HEK293 (cell line): ENCODE data around the gene SCYL1.

Experiments used
- HOXA7 ChIP-seq: sonication (generic); formaldehyde crosslinking; IDR thresholded peaks from 2 replicates; pipeline ENCODE4 v1.8.1; 2022; ENCODE audit warnings: missing genetic modification reagents, borderline replicate concordance
- HOXD13 ChIP-seq: sonication (generic); formaldehyde crosslinking; IDR thresholded peaks from 2 replicates; pipeline ENCODE4 v1.8.0; 2022; ENCODE audit warnings: missing genetic modification reagents, borderline replicate concordance
- KLF8 ChIP-seq: fragments of 450-650 bp; formaldehyde crosslinking; IDR thresholded peaks from 2 replicates; pipeline ENCODE4 v1.5.1; 2016; ENCODE audit warnings: missing biosample characterization, missing genetic modification characterization
- RBAK ChIP-seq: fragments of 450-650 bp; formaldehyde crosslinking; IDR thresholded peaks from 2 replicates; pipeline ENCODE4 v1.5.1; 2016; ENCODE audit warnings: missing biosample characterization, missing genetic modification characterization
- SP7 ChIP-seq: fragments of 450-650 bp; formaldehyde crosslinking; IDR thresholded peaks from 2 replicates; pipeline ENCODE4 v1.5.1; 2016; ENCODE audit warnings: missing biosample characterization, missing genetic modification characterization
- ZBTB20 ChIP-seq: fragments of 450-650 bp; formaldehyde crosslinking; IDR thresholded peaks from 2 replicates; pipeline ENCODE4 v1.5.1; 2016; ENCODE audit warnings: missing biosample characterization, missing genetic modification characterization
- ZBTB8A ChIP-seq: fragments of 450-650 bp; formaldehyde crosslinking; IDR thresholded peaks from 2 replicates; pipeline ENCODE4 v1.5.1; 2016; ENCODE audit warnings: missing biosample characterization, missing genetic modification characterization
- ZFHX2 ChIP-seq: fragments of 450-650 bp; formaldehyde crosslinking; conservative IDR thresholded peaks from 2 replicates; pipeline ENCODE4 v1.5.1; 2016; ENCODE audit warnings: missing biosample characterization, missing genetic modification characterization
- ZFP37 ChIP-seq: fragments of 450-650 bp; formaldehyde crosslinking; IDR thresholded peaks from 2 replicates; pipeline ENCODE4 v1.5.1; 2016; ENCODE audit warnings: missing biosample characterization, missing genetic modification characterization
- ZFP41 ChIP-seq: fragments of 450-650 bp; formaldehyde crosslinking; IDR thresholded peaks from 2 replicates; pipeline ENCODE4 v1.5.1; 2016; ENCODE audit warnings: missing biosample characterization, missing genetic modification characterization, borderline replicate concordance
- ZNF155 ChIP-seq: fragments of 450-650 bp; formaldehyde crosslinking; IDR thresholded peaks from 2 replicates; pipeline ENCODE4 v1.5.1; 2016; ENCODE audit warnings: missing biosample characterization, missing genetic modification characterization
- ZNF174 ChIP-seq: fragments of 450-650 bp; formaldehyde crosslinking; IDR thresholded peaks from 2 replicates; pipeline ENCODE4 v1.5.0; 2017; ENCODE audit warnings: missing biosample characterization, mild to moderate bottlenecking, missing genetic modification characterization
- ZNF23 ChIP-seq: fragments of 450-650 bp; formaldehyde crosslinking; IDR thresholded peaks from 2 replicates; pipeline ENCODE4 v1.5.1; 2016; ENCODE audit warnings: missing biosample characterization, missing genetic modification characterization, borderline replicate concordance
- ZNF248 ChIP-seq: fragments of 450-650 bp; formaldehyde crosslinking; IDR thresholded peaks from 2 replicates; pipeline ENCODE4 v1.5.1; 2017; ENCODE audit warnings: missing biosample characterization, missing genetic modification characterization
- ZNF37A ChIP-seq: fragments of 450-650 bp; IDR thresholded peaks from 2 replicates; pipeline ENCODE4 v1.5.1; 2018; ENCODE audit warnings: missing biosample characterization, missing genetic modification characterization
- ZNF544 ChIP-seq: fragments of 450-650 bp; formaldehyde crosslinking; IDR thresholded peaks from 2 replicates; pipeline ENCODE4 v1.5.0; 2017; ENCODE audit warnings: missing biosample characterization, missing genetic modification characterization
- ZNF670 ChIP-seq: fragments of 450-650 bp; formaldehyde crosslinking; IDR thresholded peaks from 2 replicates; pipeline ENCODE4 v1.5.1; 2016; ENCODE audit warnings: missing biosample characterization, missing genetic modification characterization, low read depth
- ZNF791 ChIP-seq: fragments of 450-650 bp; formaldehyde crosslinking; IDR thresholded peaks from 2 replicates; pipeline ENCODE4 v1.5.1; 2016; ENCODE audit warnings: missing biosample characterization, missing genetic modification characterization
- ZNF837 ChIP-seq: fragments of 450-650 bp; formaldehyde crosslinking; IDR thresholded peaks from 2 replicates; pipeline ENCODE4 v1.5.1; 2016; ENCODE audit warnings: missing biosample characterization, missing genetic modification characterization
- TF ChIP-seq, protein P1 (sequence below): fragments of 450-650 bp; formaldehyde crosslinking; IDR thresholded peaks from 2 replicates; pipeline ENCODE4 v1.5.1; 2016; ENCODE audit warnings: missing biosample characterization, missing genetic modification characterization
- TF ChIP-seq, protein P2 (sequence below): fragments of 450-650 bp; formaldehyde crosslinking; IDR thresholded peaks from 2 replicates; pipeline ENCODE4 v1.5.1; 2016; ENCODE audit warnings: missing biosample characterization, missing genetic modification characterization
- TF ChIP-seq, protein P3 (sequence below): fragments of 450-650 bp; formaldehyde crosslinking; IDR thresholded peaks from 2 replicates; pipeline ENCODE4 v1.5.1; 2016; ENCODE audit warnings: missing biosample characterization, missing genetic modification characterization
- TF ChIP-seq, protein P4 (sequence below): fragments of 450-650 bp; formaldehyde crosslinking; IDR thresholded peaks from 2 replicates; pipeline ENCODE4 v1.5.1; 2017; ENCODE audit warnings: missing biosample characterization, mild to moderate bottlenecking, missing genetic modification characterization, moderate library complexity
- TF ChIP-seq, protein P5 (sequence below): fragments of 450-650 bp; formaldehyde crosslinking; conservative IDR thresholded peaks from 2 replicates; pipeline ENCODE4 v1.5.1; 2016; ENCODE audit warnings: low read depth, missing biosample characterization, missing genetic modification characterization
- TF ChIP-seq, protein P6 (sequence below): fragments of 450-650 bp; formaldehyde crosslinking; IDR thresholded peaks from 2 replicates; pipeline ENCODE4 v1.5.1; 2016; ENCODE audit warnings: missing biosample characterization, missing genetic modification characterization

The SCYL1 gene

DNA sequence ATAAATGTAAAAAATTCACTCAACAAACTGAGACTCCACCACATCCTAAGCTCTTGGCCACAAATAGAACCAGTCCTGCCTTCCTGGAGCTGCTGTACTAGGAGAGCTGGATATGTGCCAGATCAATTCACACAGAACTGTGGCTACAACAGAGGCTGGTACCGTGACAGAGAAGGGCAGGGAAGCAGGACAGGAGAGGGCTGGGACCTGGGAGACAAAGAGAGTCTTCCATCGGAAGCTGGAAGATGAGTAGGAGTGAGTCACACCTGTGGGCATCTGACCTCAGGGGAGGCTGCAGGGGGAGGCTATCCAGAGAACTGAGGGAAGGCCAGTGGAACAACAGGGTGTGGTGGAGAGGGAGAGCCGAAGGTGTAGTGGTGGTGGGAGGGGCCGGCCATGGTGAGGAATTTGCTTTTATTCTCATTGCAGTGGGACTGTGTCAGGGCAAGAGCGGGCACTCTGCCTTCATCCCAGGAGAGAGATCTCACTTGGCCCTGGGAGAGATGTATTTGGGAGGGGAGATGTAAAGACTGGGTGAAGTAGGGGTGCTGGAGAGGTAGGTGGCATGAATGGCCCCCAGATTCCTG, 35.2 kb downstream of the SCYL1 start (continued):
- TF ChIP-seq, protein P1, sequence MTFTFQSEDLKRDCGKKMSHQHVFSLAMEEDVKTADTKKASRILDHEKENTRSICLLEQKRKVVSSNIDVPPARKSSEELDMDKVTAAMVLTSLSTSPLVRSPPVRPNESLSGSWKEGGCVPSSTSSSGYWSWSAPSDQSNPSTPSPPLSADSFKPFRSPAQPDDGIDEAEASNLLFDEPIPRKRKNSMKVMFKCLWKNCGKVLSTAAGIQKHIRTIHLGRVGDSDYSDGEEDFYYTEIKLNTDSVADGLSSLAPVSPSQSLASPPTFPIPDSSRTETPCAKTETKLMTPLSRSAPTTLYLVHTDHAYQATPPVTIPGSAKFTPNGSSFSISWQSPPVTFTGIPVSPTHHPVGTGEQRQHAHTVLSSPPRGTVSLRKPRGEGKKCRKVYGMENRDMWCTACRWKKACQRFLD (tag by site-specific recombination), result no peak
- no peak for TF ChIP-seq ZNF37A
- no peak for TF ChIP-seq ZNF248
- TF ChIP-seq, protein P2, sequence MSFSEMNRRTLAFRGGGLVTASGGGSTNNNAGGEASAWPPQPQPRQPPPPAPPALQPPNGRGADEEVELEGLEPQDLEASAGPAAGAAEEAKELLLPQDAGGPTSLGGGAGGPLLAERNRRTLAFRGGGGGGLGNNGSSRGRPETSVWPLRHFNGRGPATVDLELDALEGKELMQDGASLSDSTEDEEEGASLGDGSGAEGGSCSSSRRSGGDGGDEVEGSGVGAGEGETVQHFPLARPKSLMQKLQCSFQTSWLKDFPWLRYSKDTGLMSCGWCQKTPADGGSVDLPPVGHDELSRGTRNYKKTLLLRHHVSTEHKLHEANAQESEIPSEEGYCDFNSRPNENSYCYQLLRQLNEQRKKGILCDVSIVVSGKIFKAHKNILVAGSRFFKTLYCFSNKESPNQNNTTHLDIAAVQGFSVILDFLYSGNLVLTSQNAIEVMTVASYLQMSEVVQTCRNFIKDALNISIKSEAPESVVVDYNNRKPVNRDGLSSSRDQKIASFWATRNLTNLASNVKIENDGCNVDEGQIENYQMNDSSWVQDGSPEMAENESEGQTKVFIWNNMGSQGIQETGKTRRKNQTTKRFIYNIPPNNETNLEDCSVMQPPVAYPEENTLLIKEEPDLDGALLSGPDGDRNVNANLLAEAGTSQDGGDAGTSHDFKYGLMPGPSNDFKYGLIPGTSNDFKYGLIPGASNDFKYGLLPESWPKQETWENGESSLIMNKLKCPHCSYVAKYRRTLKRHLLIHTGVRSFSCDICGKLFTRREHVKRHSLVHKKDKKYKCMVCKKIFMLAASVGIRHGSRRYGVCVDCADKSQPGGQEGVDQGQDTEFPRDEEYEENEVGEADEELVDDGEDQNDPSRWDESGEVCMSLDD (tag by site-specific recombination), result 0 out of 2 replicates have a peak, but pooled peaks have one; percentile 15
- TF ChIP-seq ZNF837, result no peak
- TF ChIP-seq HOXD13 (CRISPR knock-in tag), result no peak
- peak; percentile 40; the same call in 1 of the 2 replicates for TF ChIP-seq KLF8 (tag by site-specific recombination)
- TF ChIP-seq ZNF544 (tag by site-specific recombination), result no peak
- TF ChIP-seq ZNF23 (tag by site-specific recombination), result no peak
- TF ChIP-seq ZNF670 (tag by site-specific recombination), result no peak
- no peak for TF ChIP-seq ZNF791 (tag by site-specific recombination)
- no peak for TF ChIP-seq ZFP41 (tag by site-specific recombination)
- TF ChIP-seq ZFP37, result no peak
- TF ChIP-seq ZBTB20 (tag by site-specific recombination), result no peak
- peak; percentile 51; the same call in 1 of the 2 replicates for TF ChIP-seq SP7 (tag by site-specific recombination)
- TF ChIP-seq, protein P3, sequence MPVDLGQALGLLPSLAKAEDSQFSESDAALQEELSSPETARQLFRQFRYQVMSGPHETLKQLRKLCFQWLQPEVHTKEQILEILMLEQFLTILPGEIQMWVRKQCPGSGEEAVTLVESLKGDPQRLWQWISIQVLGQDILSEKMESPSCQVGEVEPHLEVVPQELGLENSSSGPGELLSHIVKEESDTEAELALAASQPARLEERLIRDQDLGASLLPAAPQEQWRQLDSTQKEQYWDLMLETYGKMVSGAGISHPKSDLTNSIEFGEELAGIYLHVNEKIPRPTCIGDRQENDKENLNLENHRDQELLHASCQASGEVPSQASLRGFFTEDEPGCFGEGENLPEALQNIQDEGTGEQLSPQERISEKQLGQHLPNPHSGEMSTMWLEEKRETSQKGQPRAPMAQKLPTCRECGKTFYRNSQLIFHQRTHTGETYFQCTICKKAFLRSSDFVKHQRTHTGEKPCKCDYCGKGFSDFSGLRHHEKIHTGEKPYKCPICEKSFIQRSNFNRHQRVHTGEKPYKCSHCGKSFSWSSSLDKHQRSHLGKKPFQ (tag by site-specific recombination), result peak; percentile 89
- TF ChIP-seq, protein P4, sequence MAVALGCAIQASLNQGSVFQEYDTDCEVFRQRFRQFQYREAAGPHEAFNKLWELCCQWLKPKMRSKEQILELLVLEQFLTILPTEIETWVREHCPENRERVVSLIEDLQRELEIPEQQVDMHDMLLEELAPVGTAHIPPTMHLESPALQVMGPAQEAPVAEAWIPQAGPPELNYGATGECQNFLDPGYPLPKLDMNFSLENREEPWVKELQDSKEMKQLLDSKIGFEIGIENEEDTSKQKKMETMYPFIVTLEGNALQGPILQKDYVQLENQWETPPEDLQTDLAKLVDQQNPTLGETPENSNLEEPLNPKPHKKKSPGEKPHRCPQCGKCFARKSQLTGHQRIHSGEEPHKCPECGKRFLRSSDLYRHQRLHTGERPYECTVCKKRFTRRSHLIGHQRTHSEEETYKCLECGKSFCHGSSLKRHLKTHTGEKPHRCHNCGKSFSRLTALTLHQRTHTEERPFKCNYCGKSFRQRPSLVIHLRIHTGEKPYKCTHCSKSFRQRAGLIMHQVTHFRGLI (tag by site-specific recombination), result no peak
- TF ChIP-seq, protein P5, sequence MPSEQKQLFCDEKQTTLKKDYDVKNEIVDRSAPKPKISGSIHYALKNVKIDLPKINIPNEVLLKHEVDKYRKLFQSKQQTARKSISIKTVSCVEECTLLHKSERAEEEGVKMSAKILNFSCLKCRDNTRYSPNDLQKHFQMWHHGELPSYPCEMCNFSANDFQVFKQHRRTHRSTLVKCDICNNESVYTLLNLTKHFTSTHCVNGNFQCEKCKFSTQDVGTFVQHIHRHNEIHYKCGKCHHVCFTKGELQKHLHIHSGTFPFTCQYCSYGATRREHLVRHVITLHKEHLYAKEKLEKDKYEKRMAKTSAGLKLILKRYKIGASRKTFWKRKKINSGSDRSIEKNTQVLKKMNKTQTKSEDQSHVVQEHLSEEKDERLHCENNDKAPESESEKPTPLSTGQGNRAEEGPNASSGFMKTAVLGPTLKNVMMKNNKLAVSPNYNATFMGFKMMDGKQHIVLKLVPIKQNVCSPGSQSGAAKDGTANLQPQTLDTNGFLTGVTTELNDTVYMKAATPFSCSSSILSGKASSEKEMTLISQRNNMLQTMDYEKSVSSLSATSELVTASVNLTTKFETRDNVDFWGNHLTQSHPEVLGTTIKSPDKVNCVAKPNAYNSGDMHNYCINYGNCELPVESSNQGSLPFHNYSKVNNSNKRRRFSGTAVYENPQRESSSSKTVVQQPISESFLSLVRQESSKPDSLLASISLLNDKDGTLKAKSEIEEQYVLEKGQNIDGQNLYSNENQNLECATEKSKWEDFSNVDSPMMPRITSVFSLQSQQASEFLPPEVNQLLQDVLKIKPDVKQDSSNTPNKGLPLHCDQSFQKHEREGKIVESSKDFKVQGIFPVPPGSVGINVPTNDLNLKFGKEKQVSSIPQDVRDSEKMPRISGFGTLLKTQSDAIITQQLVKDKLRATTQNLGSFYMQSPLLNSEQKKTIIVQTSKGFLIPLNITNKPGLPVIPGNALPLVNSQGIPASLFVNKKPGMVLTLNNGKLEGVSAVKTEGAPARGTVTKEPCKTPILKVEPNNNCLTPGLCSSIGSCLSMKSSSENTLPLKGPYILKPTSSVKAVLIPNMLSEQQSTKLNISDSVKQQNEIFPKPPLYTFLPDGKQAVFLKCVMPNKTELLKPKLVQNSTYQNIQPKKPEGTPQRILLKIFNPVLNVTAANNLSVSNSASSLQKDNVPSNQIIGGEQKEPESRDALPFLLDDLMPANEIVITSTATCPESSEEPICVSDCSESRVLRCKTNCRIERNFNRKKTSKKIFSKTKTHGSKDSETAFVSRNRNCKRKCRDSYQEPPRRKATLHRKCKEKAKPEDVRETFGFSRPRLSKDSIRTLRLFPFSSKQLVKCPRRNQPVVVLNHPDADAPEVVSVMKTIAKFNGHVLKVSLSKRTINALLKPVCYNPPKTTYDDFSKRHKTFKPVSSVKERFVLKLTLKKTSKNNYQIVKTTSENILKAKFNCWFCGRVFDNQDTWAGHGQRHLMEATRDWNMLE (tag by site-specific recombination), result no peak
- TF ChIP-seq RBAK, result no peak
- TF ChIP-seq ZNF155 (tag by site-specific recombination), result no peak
- no peak for TF ChIP-seq HOXA7 (CRISPR knock-in tag)
- no peak for TF ChIP-seq ZNF174 (tag by site-specific recombination)
- TF ChIP-seq, protein P6, sequence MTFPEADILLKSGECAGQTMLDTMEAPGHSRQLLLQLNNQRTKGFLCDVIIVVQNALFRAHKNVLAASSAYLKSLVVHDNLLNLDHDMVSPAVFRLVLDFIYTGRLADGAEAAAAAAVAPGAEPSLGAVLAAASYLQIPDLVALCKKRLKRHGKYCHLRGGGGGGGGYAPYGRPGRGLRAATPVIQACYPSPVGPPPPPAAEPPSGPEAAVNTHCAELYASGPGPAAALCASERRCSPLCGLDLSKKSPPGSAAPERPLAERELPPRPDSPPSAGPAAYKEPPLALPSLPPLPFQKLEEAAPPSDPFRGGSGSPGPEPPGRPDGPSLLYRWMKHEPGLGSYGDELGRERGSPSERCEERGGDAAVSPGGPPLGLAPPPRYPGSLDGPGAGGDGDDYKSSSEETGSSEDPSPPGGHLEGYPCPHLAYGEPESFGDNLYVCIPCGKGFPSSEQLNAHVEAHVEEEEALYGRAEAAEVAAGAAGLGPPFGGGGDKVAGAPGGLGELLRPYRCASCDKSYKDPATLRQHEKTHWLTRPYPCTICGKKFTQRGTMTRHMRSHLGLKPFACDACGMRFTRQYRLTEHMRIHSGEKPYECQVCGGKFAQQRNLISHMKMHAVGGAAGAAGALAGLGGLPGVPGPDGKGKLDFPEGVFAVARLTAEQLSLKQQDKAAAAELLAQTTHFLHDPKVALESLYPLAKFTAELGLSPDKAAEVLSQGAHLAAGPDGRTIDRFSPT (tag by site-specific recombination), result no peak; the same call in none of the 2 replicates
- peak; percentile 60 for TF ChIP-seq ZFHX2 (tag by site-specific recombination)
- TF ChIP-seq ZBTB8A (tag by site-specific recombination), result no peak
